NCI-H446 treated with DMSO at 0.1 percent for 48 hours (cell line): Measurements from ENCODE around the gene COL6A2.
"Not testable (repeated sequence)": the region's sequence is repeated elsewhere in the genome, so short reads cannot be mapped to it uniquely, and the experiment has no call there.

Experiments used
- DNase-seq: peaks from one replicate; lab custom pipeline; 2025; lab: John Stamatoyannopoulos, UW

COL6A2 gene

GRCh38 chr21:46079352-46080170 lies 18.4 kb upstream of the COL6A2 start:
- DNase-seq: no peak

GRCh38 chr21:46080171-46081021 lies 17.5 kb upstream of the COL6A2 start:
- no peak for DNase-seq

GRCh38 chr21:46081022-46081861 lies 16.7 kb upstream of the COL6A2 start:
- DNase-seq: no peak

- no peak for DNase-seq
These were observed 15.8 kb upstream of the COL6A2 start for GRCh38 chr21:46081862-46082712.

GRCh38 chr21:46082713-46082962 lies 15.3 kb upstream of the COL6A2 start:
- no peak for DNase-seq

- no peak for DNase-seq
These were observed 14.7 kb upstream of the COL6A2 start for GRCh38 chr21:46082963-46083790.

- no peak for DNase-seq
These were observed 13.9 kb upstream of the COL6A2 start for GRCh38 chr21:46083791-46084561.

- DNase-seq: no peak
These were observed 13.2 kb upstream of the COL6A2 start for GRCh38 chr21:46084709-46085108.

GRCh38 chr21:46085259-46085658 lies 12.7 kb upstream of the COL6A2 start:
- not testable (repeated sequence) for DNase-seq

- no peak for DNase-seq
These were observed 10.3 kb upstream of the COL6A2 start for GRCh38 chr21:46087641-46088040.

GRCh38 chr21:46088189-46088588 lies 9.7 kb upstream of the COL6A2 start:
- no peak for DNase-seq

- DNase-seq: no peak
These were observed 8.6 kb upstream of the COL6A2 start for GRCh38 chr21:46089285-46089684.

- no peak for DNase-seq
These were observed 6.8 kb upstream of the COL6A2 start for GRCh38 chr21:46091118-46091517.

GRCh38 chr21:46091631-46092025 lies 6.3 kb upstream of the COL6A2 start:
- DNase-seq: no peak

GRCh38 chr21:46092026-46092764 lies 5.7 kb upstream of the COL6A2 start:
- no peak for DNase-seq

- DNase-seq: no peak
These were observed 4.9 kb upstream of the COL6A2 start for GRCh38 chr21:46092811-46093667.

GRCh38 chr21:46093668-46094400 lies 4.1 kb upstream of the COL6A2 start:
- DNase-seq: no peak
